IMR-90 (cell line): Measurements from ENCODE around the gene ABHD10. TPM values are rescaled to one million over a fixed set of nuclear protein-coding genes. Genes with fewer than 3 reads are reported as not detected.
A peak's percentile ranks its signal among the peaks of the same experiment; 100 is the strongest.

Source experiments
- ATAC-seq: fragments of 200-7000 bp; cut with Tn5 transposase; 2 replicates; pipeline ENCODE4 v1.9.1; 2020; ENCODE audit warnings: low read depth, mild to moderate bottlenecking, moderate library complexity
- BruUV-seq: library from RNA; stranded (reverse); fragments of 400-500 nt; replicated peaks from 2 replicates; lab custom pipeline; 2021; lab: Mats Ljungman, UMichigan
- CTCF ChIA-PET: fragments of 300-600 bp; formaldehyde crosslinking; extraction: SDS; loops from one replicate; lab custom pipeline; 2021; ENCODE audit warnings: antibody characterized with exemption; lab: Yijun Ruan, JAX
- POLR2A ChIA-PET: fragments of 300-600 bp; sonication (Branson Sonifier 250); formaldehyde crosslinking; loops from one replicate; lab custom pipeline; 2022; ENCODE audit warnings: antibody characterized with exemption; ENCODE audit not compliant: unreplicated experiment; lab: Charles Lee
- DNase-seq: peaks from one replicate; pipeline ENCODE4 v3.0.0; 2013
- H2AFZ ChIP-seq: replicated peaks from 2 replicates; pipeline ENCODE3; 2013; ENCODE audit warnings: low read length, mild to moderate bottlenecking; ENCODE audit not compliant: poor library complexity
- H2AK5ac ChIP-seq: 2 replicates; pipeline ENCODE4 v1.6.1; 2013; ENCODE audit warnings: low read depth, low read length, inconsistent platforms
- H2AK9ac ChIP-seq: replicated peaks from 2 replicates; pipeline ENCODE3; 2013; ENCODE audit warnings: mild to moderate bottlenecking, low read depth, low read length, moderate library complexity; ENCODE audit not compliant: poor library complexity
- H2BK120ac ChIP-seq: 2 replicates; pipeline ENCODE4 v1.6.1; 2013; ENCODE audit warnings: low read depth, low read length, inconsistent platforms
- H2BK15ac ChIP-seq: 3 replicates; pipeline ENCODE4 v1.6.1; 2013; ENCODE audit warnings: low read depth, low read length, inconsistent platforms
- H2BK20ac ChIP-seq: 2 replicates; pipeline ENCODE4 v1.6.1; 2013; ENCODE audit warnings: low read depth, mild to moderate bottlenecking, inconsistent platforms, low read length, moderate library complexity
- H2BK5ac ChIP-seq: 2 replicates; pipeline ENCODE4 v1.6.1; 2013; ENCODE audit warnings: mild to moderate bottlenecking, low read depth, low read length, inconsistent platforms; ENCODE audit not compliant: poor library complexity, severe bottlenecking
- H3K14ac ChIP-seq: replicated peaks from 2 replicates; pipeline ENCODE4 v1.6.1; 2013; ENCODE audit warnings: low read depth, low read length, inconsistent platforms
- H3K18ac ChIP-seq: 2 replicates; pipeline ENCODE4 v1.6.1; 2013; ENCODE audit warnings: low read depth, low read length, control low read depth
- H3K23ac ChIP-seq: 2 replicates; pipeline ENCODE4 v1.6.1; 2013; ENCODE audit warnings: low read depth, low read length, inconsistent platforms
- H3K27ac ChIP-seq: 2 replicates; pipeline ENCODE4 v1.5.1; 2013; ENCODE audit warnings: mild to moderate bottlenecking, control low read depth, low read length; ENCODE audit not compliant: insufficient read depth
- H3K27me3 ChIP-seq: 2 replicates; pipeline ENCODE4 v1.6.1; 2013; ENCODE audit warnings: low read length; ENCODE audit not compliant: control insufficient read depth, insufficient read depth
- H3K36me3 ChIP-seq: 2 replicates; pipeline ENCODE4 v1.6.1; 2013; ENCODE audit warnings: low read length, mixed read lengths; ENCODE audit not compliant: control insufficient read depth, insufficient read depth
- H3K4ac ChIP-seq: 2 replicates; pipeline ENCODE4 v1.6.1; 2013; ENCODE audit warnings: low read depth, low read length, inconsistent platforms
- H3K4me1 ChIP-seq: 2 replicates; pipeline ENCODE4 v1.6.1; 2013; ENCODE audit warnings: low read length, mixed read lengths; ENCODE audit not compliant: control insufficient read depth, insufficient read depth
- H3K4me2 ChIP-seq: 2 replicates; pipeline ENCODE4 v1.6.1; 2013; ENCODE audit warnings: low read depth, mild to moderate bottlenecking, control low read depth, low read length, moderate library complexity
- H3K4me3 ChIP-seq: 2 replicates; pipeline ENCODE4 v1.5.1; 2013; ENCODE audit warnings: low read depth, mild to moderate bottlenecking, control low read depth, low read length, moderate library complexity; ENCODE audit not compliant: insufficient read depth
- H3K56ac ChIP-seq: 2 replicates; pipeline ENCODE4 v1.6.1; 2013; ENCODE audit warnings: low read length, inconsistent platforms; ENCODE audit not compliant: insufficient read depth; ENCODE audit errors: extremely low read depth
- H3K79me1 ChIP-seq, 2 experiments: 2 replicates each; pipeline ENCODE4 v1.6.1; 2013; ENCODE audit warnings: low read length in 2 of 2, inconsistent platforms in 1 of 2, low read depth in 1 of 2
- H3K9ac ChIP-seq: 2 replicates; pipeline ENCODE4 v1.6.1; 2013; ENCODE audit warnings: low read depth, low read length, control low read depth
- H3K9me1 ChIP-seq: 2 replicates; pipeline ENCODE4 v1.6.1; 2013; ENCODE audit warnings: low read length, inconsistent platforms; ENCODE audit not compliant: insufficient read depth
- H3K9me3 ChIP-seq: 2 replicates; pipeline ENCODE4 v1.6.1; 2013; ENCODE audit warnings: low read length; ENCODE audit not compliant: control insufficient read depth, insufficient read depth
- H4K20me1 ChIP-seq: 2 replicates; pipeline ENCODE4 v1.6.1; 2013; ENCODE audit warnings: low read length, inconsistent platforms; ENCODE audit not compliant: insufficient read depth
- H4K5ac ChIP-seq: 2 replicates; pipeline ENCODE4 v1.6.1; 2013; ENCODE audit warnings: mild to moderate bottlenecking, low read depth, low read length, control low read depth
- H4K8ac ChIP-seq, 2 experiments: 2 replicates each; pipeline ENCODE4 v1.6.1; 2013; ENCODE audit warnings: low read depth in 2 of 2, low read length in 2 of 2, control low read depth in 1 of 2, inconsistent platforms in 1 of 2
- H4K91ac ChIP-seq: 2 replicates; pipeline ENCODE4 v1.6.1; 2013; ENCODE audit warnings: low read depth, low read length, inconsistent platforms; ENCODE audit not compliant: insufficient read depth
- CEBPB ChIP-seq: IDR thresholded peaks from 2 replicates; pipeline ENCODE4 v1.6.1; 2012; ENCODE audit warnings: low read depth, low read length, improper control_type of control experiment
- MAZ ChIP-seq: IDR thresholded peaks from 2 replicates; pipeline ENCODE4 v1.6.1; 2012; ENCODE audit warnings: low read depth, mild to moderate bottlenecking, low read length, improper control_type of control experiment, moderate library complexity, borderline replicate concordance
- MXI1 ChIP-seq: IDR thresholded peaks from 2 replicates; pipeline ENCODE4 v1.6.1; 2012; ENCODE audit warnings: low read depth, mild to moderate bottlenecking, low read length, moderate library complexity, borderline replicate concordance
- NFE2L2 ChIP-seq: fragments of 150-350 bp; IDR thresholded peaks from 2 replicates; pipeline ENCODE4 v1.6.1; 2016; ENCODE audit warnings: low read depth, mild to moderate bottlenecking, low read length
- POLR2A ChIP-seq: IDR thresholded peaks from 2 replicates; pipeline ENCODE4 v1.6.1; 2012; ENCODE audit warnings: mild to moderate bottlenecking, low read depth, low read length
- RAD21 ChIP-seq: IDR thresholded peaks from 2 replicates; pipeline ENCODE4 v1.6.1; 2012; ENCODE audit warnings: low read length, improper control_type of control experiment
- WGBS, 2 experiments: methylation state at CpG; one replicate each; pipeline versions ENCODE4 v1.1.5 to v1.1.7; 2013; ENCODE audit warnings: missing lambda C conversion rate in 2 of 2; ENCODE audit not compliant: insufficient read length in 1 of 2; ENCODE audit errors: extremely low coverage in 2 of 2; 5-methylcytosine and 5-hydroxymethylcytosine counted together
- dilution Hi-C: fragments of 300-500 bp; cut with HindIII; formaldehyde crosslinking; loops from one replicate; pipeline ENCODE4 v1.14.3; 2018; ENCODE audit warnings: low sequenced_read_pairs; ENCODE audit not compliant: unreplicated experiment
- in situ Hi-C: fragments of 300-500 bp; cut with MboI; formaldehyde crosslinking; loops from 3 replicates; pipeline ENCODE4 v1.14.3; 2019; ENCODE audit warnings: low sequenced_read_pairs, inconsistent platforms, mixed read lengths
- intact Hi-C: fragments of 100-400 bp; cut with micrococcal nuclease; formaldehyde crosslinking; loops from 2 replicates; pipeline ENCODE4 v1.10.0; 2022
- polyA plus RNA-seq, 3 experiments: library from polyadenylated mRNA; depleted of rRNA; stranded (reverse); fragments of >200 nt; gene quantifications; 2 replicates each; pipeline ENCODE4 v1.2.3, GENCODE V29; 2012; ENCODE audit warnings: low replicate concordance in 1 of 3
- total RNA-seq: library from RNA; depleted of rRNA; stranded (reverse); fragments of >200 nt; gene quantifications from 2 replicates; pipeline ENCODE4 v1.2.3, GENCODE V29; 2012

The ABHD10 gene
- total and polyA plus RNA-seq, 2 of the 4 experiments (the other 2 are of a cell fraction) = 24.7 to 57.2 TPM

DNA sequence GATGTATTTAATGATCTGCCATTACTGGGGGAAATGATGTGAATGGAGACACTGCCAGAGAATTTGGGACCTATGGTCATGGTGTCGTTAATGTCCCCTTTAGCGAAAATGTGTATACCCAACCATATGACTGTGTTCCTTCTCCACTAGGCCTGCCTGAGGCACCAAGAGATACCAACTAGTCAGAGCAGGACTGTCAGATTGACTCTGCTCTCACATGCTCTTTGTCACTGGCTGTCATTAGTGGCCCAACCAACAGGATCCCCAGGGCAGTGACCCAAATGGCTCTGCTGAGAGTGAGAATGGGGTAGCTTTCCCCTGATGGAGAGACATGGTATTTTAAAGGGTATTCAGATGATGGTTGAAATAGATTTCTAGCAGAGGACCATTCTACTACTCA is 22.7 kb downstream of the ABHD10 start:
- intact Hi-C loops (no loop called here), dilution Hi-C loops (no loop called here), in situ Hi-C loops (no loop called here)
- H2AK9ac ChIP-seq = no peak overlapping the region
- no CpG with 5 or more reads among the region's 2 CpGs for WGBS, 2 experiments
- BruUV-seq = no TSS peak
- TF ChIP-seq POLR2A (no peak), RAD21 (no peak), MAZ (no peak), NFE2L2 (no peak), MXI1 (no peak), CEBPB (no peak)
- no peak overlapping the region for H3K4ac ChIP-seq
- H3K36me3 ChIP-seq = no peaks in the 10 kb centered on the region
- H2BK15ac ChIP-seq = no peak overlapping the region
- H3K18ac ChIP-seq = no peak overlapping the region
- DNase-seq (no peak), ATAC-seq (no peak)
- H3K4me3 ChIP-seq = no peak overlapping the region
- no peak overlapping the region for H3K14ac ChIP-seq
- H3K9ac ChIP-seq = no peak overlapping the region
- no peak overlapping the region for H3K56ac ChIP-seq
- peak overlapping the region; percentile 30; the same call in 1 of the 2 replicates for H2AK5ac ChIP-seq
- no peak overlapping the region for H2AFZ ChIP-seq
- no peak overlapping the region for H3K23ac ChIP-seq
- no peak overlapping the region for H2BK120ac ChIP-seq
- H3K9me3 ChIP-seq = no peaks in the 10 kb centered on the region
- POLR2A ChIA-PET = no interaction called here
- no peaks in the 10 kb centered on the region for H4K20me1 ChIP-seq
- H4K8ac ChIP-seq = no peak overlapping the region
- H3K27me3 ChIP-seq = no peaks in the 10 kb centered on the region; the same call in 1 of the 2 replicates
- no peak overlapping the region for H3K27ac ChIP-seq
- H4K5ac ChIP-seq = no peak overlapping the region
- CTCF ChIA-PET = interaction anchor here (0.7 to 1.3 kb wide), 4 partner anchors 10 to 42 kb away, joined by 3 to 4 read pairs (median 3); no protein-coding TSS in a partner anchor
- H4K91ac ChIP-seq = no peak overlapping the region
- H3K79me1 ChIP-seq = no peaks in the 10 kb centered on the region
- H3K4me2 ChIP-seq = no peak overlapping the region
- no peak overlapping the region for H2BK5ac ChIP-seq
- H3K4me1 ChIP-seq = peaks cover 6% of the 10 kb centered on the region
- H2BK20ac ChIP-seq = no peak overlapping the region
- peaks cover 6% of the 10 kb centered on the region for H3K9me1 ChIP-seq
